ENCODE data around the gene FBXO10. TPM values are rescaled to one million over a fixed set of nuclear protein-coding genes. Genes with fewer than 3 reads are reported as not detected.

FBXO10 gene
- total RNA-seq, 2 donors from 2014 or later = 19.5 to 26.6 TPM

DNA sequence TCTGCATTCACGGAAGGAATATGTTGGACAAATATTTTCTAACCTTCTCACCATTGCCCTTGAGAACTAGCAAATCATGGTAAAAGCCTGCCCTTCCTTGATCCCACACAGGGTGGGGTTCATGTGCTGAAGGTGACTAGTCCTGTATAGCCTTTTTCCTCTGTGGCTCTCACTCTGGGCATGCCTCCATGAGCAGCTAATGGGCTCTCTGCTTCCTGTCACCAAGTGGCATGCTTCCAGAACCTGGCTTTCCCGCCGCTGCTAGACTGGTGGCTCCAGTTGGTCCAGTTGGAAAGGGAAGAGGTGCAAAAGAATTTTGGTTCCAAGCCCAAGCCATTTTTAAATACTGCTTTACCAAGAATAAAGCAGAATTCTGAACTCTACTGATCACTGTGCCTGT, 35.5 kb downstream of the FBXO10 start:
- H3K27ac Mint-ChIP-seq = no peak overlapping the region
- Histone ChIP-seq H3K4me1 (ENCODE audit: control insufficient read depth, insufficient read depth, low read length) (no peaks in the 10 kb centered on the region), H3K4me3 (ENCODE audit: low read length) (no peak overlapping the region), H3K9me3 (ENCODE audit: control insufficient read depth, low read length) (no peaks in the 10 kb centered on the region), H3K36me3 (ENCODE audit: control insufficient read depth, insufficient read depth, low read length) (peaks cover 57% of the 10 kb centered on the region), H3K9ac (ENCODE audit: extremely low read depth, low read length, poor library complexity, severe bottlenecking) (no peak overlapping the region), H3K27ac (ENCODE audit: low read depth, low read length) (no peak overlapping the region), H3K27me3 (ENCODE audit: control insufficient read depth, insufficient read depth, low read length, poor library complexity, severe bottlenecking) (no peaks in the 10 kb centered on the region)
- DNase-seq = no peak
- TF ChIP-seq, protein P1, sequence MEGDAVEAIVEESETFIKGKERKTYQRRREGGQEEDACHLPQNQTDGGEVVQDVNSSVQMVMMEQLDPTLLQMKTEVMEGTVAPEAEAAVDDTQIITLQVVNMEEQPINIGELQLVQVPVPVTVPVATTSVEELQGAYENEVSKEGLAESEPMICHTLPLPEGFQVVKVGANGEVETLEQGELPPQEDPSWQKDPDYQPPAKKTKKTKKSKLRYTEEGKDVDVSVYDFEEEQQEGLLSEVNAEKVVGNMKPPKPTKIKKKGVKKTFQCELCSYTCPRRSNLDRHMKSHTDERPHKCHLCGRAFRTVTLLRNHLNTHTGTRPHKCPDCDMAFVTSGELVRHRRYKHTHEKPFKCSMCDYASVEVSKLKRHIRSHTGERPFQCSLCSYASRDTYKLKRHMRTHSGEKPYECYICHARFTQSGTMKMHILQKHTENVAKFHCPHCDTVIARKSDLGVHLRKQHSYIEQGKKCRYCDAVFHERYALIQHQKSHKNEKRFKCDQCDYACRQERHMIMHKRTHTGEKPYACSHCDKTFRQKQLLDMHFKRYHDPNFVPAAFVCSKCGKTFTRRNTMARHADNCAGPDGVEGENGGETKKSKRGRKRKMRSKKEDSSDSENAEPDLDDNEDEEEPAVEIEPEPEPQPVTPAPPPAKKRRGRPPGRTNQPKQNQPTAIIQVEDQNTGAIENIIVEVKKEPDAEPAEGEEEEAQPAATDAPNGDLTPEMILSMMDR (conservative IDR thresholded peaks at IDR 0.05) = no peak
- no peak overlapping the region for H3K4me3 Mint-ChIP-seq
- H3K4me1 Mint-ChIP-seq = no peaks in the 10 kb centered on the region
- peaks cover 68% of the 10 kb centered on the region for H3K36me3 Mint-ChIP-seq (ENCODE audit: low read depth)
- no peaks in the 10 kb centered on the region for H3K27me3 Mint-ChIP-seq (ENCODE audit: insufficient read depth)
- 97 to 100% methylated on average over 2 to 3 of the region's 3 CpGs for WGBS, 2 experiments (ENCODE audit: insufficient coverage in 1 of 2, insufficient read length in 1 of 2)
- no peaks in the 10 kb centered on the region for H3K9me3 Mint-ChIP-seq

DNA sequence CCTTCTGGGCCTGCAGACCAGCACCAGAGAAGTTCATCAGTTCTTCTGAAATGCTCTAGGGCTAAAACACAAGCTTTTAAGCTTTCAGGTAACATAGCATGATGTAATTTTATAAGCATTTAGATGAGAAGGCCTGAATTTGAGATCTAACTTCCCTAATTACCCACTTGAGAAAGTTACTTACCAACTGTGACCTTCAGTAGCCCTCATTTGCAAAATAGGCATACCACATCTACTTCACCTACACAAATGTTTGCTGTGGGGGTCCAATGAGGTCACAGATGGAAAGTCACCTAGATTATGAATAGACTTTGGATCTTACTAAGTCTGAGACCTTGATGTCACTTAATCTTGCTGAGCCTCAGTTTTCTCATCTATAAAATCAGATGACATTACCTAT, 36.5 kb downstream of the FBXO10 start:
- H3K27ac Mint-ChIP-seq = no peak overlapping the region
- no peak overlapping the region for H3K9ac ChIP-seq (ENCODE audit: extremely low read depth, low read length, poor library complexity, severe bottlenecking)
- TF ChIP-seq, protein P1 (conservative IDR thresholded peaks at IDR 0.05) = no peak
- no peak overlapping the region for H3K4me3 Mint-ChIP-seq
- no peaks in the 10 kb centered on the region for H3K27me3 ChIP-seq (ENCODE audit: control insufficient read depth, insufficient read depth, low read length, poor library complexity, severe bottlenecking)
- no peaks in the 10 kb centered on the region for H3K4me1 ChIP-seq (ENCODE audit: control insufficient read depth, insufficient read depth, low read length)
- no peak overlapping the region for H3K4me3 ChIP-seq (ENCODE audit: low read length)
- peaks cover 53% of the 10 kb centered on the region for H3K36me3 ChIP-seq (ENCODE audit: control insufficient read depth, insufficient read depth, low read length)
- peaks cover 62% of the 10 kb centered on the region for H3K36me3 Mint-ChIP-seq (ENCODE audit: low read depth)
- no peaks in the 10 kb centered on the region for H3K27me3 Mint-ChIP-seq (ENCODE audit: insufficient read depth)
- H3K4me1 Mint-ChIP-seq = peaks cover 5% of the 10 kb centered on the region
- no peaks in the 10 kb centered on the region for H3K9me3 ChIP-seq (ENCODE audit: control insufficient read depth, low read length)
- DNase-seq = no peak
- H3K27ac ChIP-seq (ENCODE audit: low read depth, low read length) = no peak overlapping the region
- H3K9me3 Mint-ChIP-seq = no peaks in the 10 kb centered on the region

DNA sequence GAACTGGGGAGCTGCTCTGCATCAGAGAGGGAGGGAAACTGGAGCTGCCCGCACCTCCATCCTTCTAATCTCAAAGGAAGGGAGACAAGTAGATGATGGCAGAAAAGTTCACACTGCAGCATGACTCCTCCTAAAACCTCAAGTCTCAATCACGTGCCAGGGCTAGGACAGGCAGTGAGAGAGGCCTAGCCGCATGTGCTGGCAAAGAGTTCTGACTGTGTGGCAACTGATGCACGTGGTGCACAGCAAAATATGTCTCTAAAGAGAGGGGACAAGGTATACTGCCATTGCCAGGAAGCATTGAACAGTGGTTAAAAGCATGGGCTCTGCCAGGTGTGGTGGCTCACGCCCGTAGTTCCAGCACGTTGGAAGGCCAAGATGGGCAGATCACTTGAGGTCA, 38.1 kb downstream of the FBXO10 start:
- peaks cover 8% of the 10 kb centered on the region for H3K4me1 Mint-ChIP-seq
- no peaks in the 10 kb centered on the region for H3K4me1 ChIP-seq (ENCODE audit: control insufficient read depth, insufficient read depth, low read length)
- H3K27me3 Mint-ChIP-seq (ENCODE audit: insufficient read depth) = no peaks in the 10 kb centered on the region

More for the DNA sequence above, 38.1 kb downstream of the FBXO10 start:
- no peaks in the 10 kb centered on the region for H3K27me3 ChIP-seq (ENCODE audit: control insufficient read depth, insufficient read depth, low read length, poor library complexity, severe bottlenecking)
- H3K9me3 Mint-ChIP-seq = no peaks in the 10 kb centered on the region
- no peak overlapping the region for H3K27ac ChIP-seq (ENCODE audit: low read depth, low read length)
- peaks cover 56% of the 10 kb centered on the region for H3K36me3 Mint-ChIP-seq (ENCODE audit: low read depth)
- no peak overlapping the region for H3K4me3 Mint-ChIP-seq
- peaks cover 53% of the 10 kb centered on the region for H3K36me3 ChIP-seq (ENCODE audit: control insufficient read depth, insufficient read depth, low read length)
- 93 to 97% methylated on average over 7 of the region's 7 CpGs for WGBS, 2 experiments (ENCODE audit: insufficient coverage in 1 of 2, insufficient read length in 1 of 2)
- no peak for DNase-seq
- H3K4me3 ChIP-seq (ENCODE audit: low read length) = no peak overlapping the region
- TF ChIP-seq, protein P1 (conservative IDR thresholded peaks at IDR 0.05) = no peak
- no peak overlapping the region for H3K27ac Mint-ChIP-seq
- H3K9ac ChIP-seq (ENCODE audit: extremely low read depth, low read length, poor library complexity, severe bottlenecking) = no peak overlapping the region
- H3K9me3 ChIP-seq (ENCODE audit: control insufficient read depth, low read length) = no peaks in the 10 kb centered on the region

Data from endodermal cell (in vitro differentiated cells).